LoVo (cell line): ENCODE measurements around the gene UPP1.
"Not testable (repeated sequence)": the region's sequence is repeated elsewhere in the genome, so short reads cannot be mapped to it uniquely, and the experiment has no call there.

ENCODE experiments used
- DNase-seq: peaks from one replicate; pipeline ENCODE4 v3.0.0-alpha.2; 2016; ENCODE audit warnings: low spot score

UPP1 gene

GRCh38 chr7:48111596-48111995, 22.5 kb downstream of the UPP1 start:
- no peak for DNase-seq

GRCh38 chr7:48112401-48113165, 23.5 kb downstream of the UPP1 start:
- no peak for DNase-seq

GRCh38 chr7:48113275-48113674, 24.2 kb downstream of the UPP1 start:
- DNase-seq = no peak

- DNase-seq = no peak
Measured at GRCh38 chr7:48114115-48114514, 25.1 kb downstream of the UPP1 start.

GRCh38 chr7:48114589-48114988, 25.5 kb downstream of the UPP1 start:
- DNase-seq = no peak

GRCh38 chr7:48116043-48116442, 27.0 kb downstream of the UPP1 start:
- DNase-seq = no peak

GRCh38 chr7:48118041-48118440, 29.0 kb downstream of the UPP1 start:
- no peak for DNase-seq

- DNase-seq = not testable (repeated sequence)
Measured at GRCh38 chr7:48120536-48120935, 31.5 kb downstream of the UPP1 start.

GRCh38 chr7:48126037-48126436, 37.0 kb downstream of the UPP1 start:
- DNase-seq = no peak

GRCh38 chr7:48130658-48131108, 41.6 kb downstream of the UPP1 start:
- DNase-seq = no peak

GRCh38 chr7:48132792-48133191, 43.7 kb downstream of the UPP1 start:
- no peak for DNase-seq

GRCh38 chr7:48139459-48139858, 50.4 kb downstream of the UPP1 start:
- peak; percentile 70 for DNase-seq

- DNase-seq = peak; percentile 94
Measured at GRCh38 chr7:48140001-48140681, 51.1 kb downstream of the UPP1 start.

- DNase-seq = no peak
Measured at GRCh38 chr7:48141521-48141920, 52.5 kb downstream of the UPP1 start.

- peak; percentile 94 for DNase-seq
Measured at GRCh38 chr7:48144291-48144768, 55.3 kb downstream of the UPP1 start.

GRCh38 chr7:48147078-48147591, 58.1 kb downstream of the UPP1 start:
- peak; percentile 72 for DNase-seq

GRCh38 chr7:48147690-48148089, 58.6 kb downstream of the UPP1 start:
- not testable (repeated sequence) for DNase-seq

GRCh38 chr7:48148311-48148710, 59.2 kb downstream of the UPP1 start:
- DNase-seq = peak; percentile 32

GRCh38 chr7:48149058-48149457, 60.0 kb downstream of the UPP1 start:
- no peak for DNase-seq

GRCh38 chr7:48150086-48150485, 61.0 kb downstream of the UPP1 start:
- DNase-seq = no peak

GRCh38 chr7:48154792-48155413, 65.8 kb downstream of the UPP1 start:
- peak; percentile 66 for DNase-seq
